DND-41 (cell line): ENCODE results near the gene DDX1.

Experiments used
- EZH2 ChIP-seq: IDR thresholded peaks from 3 replicates; pipeline ENCODE4 v1.6.1; 2012; ENCODE audit warnings: borderline replicate concordance, low read depth, mild to moderate bottlenecking, moderate library complexity, low read length, inconsistent platforms; ENCODE audit not compliant: severe bottlenecking
- TF ChIP-seq, protein P1 (sequence below): IDR thresholded peaks from 2 replicates; pipeline ENCODE4 v1.5.1; 2012; ENCODE audit warnings: borderline replicate concordance, low read length, moderate library complexity, mild to moderate bottlenecking; ENCODE audit not compliant: poor library complexity, severe bottlenecking; ENCODE audit errors: extremely low read depth

DNA sequence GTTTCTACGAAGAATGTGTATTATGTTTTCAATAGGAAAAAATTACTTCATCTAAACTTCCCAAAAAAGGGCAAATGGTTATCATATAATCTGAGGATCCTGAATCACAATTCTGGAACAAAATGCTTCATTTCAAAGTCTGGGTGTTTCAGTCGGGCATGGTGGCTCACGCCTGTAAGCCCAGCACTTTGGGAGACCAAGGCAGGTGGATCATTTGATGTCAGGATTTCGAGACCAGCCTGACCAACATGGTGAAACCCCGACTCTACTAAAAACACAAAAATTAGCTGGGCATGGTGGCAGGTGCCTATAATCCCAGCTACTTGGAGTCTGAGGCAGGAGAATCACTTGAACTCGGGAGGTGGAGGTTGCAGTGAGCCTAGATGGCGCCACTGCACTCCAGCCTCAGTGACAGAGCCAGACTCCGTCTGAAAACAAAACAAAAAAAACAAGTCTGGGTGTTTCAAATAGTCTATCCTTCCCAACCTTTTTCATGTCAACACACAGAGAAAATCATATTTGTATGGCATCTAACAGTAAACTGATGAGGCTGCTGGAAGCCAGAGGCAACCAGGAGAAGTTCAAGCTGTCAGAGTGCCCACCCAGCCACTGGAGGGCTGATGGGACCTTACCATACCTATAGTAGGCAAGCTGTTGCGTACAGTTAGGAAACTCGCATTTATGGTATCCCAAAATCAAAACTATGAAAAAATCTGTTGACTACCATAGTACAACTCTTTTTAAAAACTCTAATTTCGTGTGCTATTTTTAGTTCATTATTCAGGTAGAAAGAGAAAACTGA lies 45.2 kb upstream of the DDX1 start:
- TF ChIP-seq, protein P1, sequence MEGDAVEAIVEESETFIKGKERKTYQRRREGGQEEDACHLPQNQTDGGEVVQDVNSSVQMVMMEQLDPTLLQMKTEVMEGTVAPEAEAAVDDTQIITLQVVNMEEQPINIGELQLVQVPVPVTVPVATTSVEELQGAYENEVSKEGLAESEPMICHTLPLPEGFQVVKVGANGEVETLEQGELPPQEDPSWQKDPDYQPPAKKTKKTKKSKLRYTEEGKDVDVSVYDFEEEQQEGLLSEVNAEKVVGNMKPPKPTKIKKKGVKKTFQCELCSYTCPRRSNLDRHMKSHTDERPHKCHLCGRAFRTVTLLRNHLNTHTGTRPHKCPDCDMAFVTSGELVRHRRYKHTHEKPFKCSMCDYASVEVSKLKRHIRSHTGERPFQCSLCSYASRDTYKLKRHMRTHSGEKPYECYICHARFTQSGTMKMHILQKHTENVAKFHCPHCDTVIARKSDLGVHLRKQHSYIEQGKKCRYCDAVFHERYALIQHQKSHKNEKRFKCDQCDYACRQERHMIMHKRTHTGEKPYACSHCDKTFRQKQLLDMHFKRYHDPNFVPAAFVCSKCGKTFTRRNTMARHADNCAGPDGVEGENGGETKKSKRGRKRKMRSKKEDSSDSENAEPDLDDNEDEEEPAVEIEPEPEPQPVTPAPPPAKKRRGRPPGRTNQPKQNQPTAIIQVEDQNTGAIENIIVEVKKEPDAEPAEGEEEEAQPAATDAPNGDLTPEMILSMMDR = peak; percentile 19
- TF ChIP-seq EZH2 = no peak
